Choroid plexus epithelial cell (primary cell): ENCODE measurements around the gene TFAP2B.

Experiments
- DNase-seq: peaks from one replicate; pipeline ENCODE4 v3.0.0-alpha.2; 2010; ENCODE audit warnings: low read depth
- H3K4me3 ChIP-seq: 2 replicates; pipeline ENCODE4 v1.5.1; 2011; ENCODE audit warnings: low read depth, mild to moderate bottlenecking, control low read depth, low read length, moderate library complexity
- TF ChIP-seq, protein P1 (sequence below): conservative IDR thresholded peaks from 2 replicates; pipeline ENCODE4 v1.5.1; 2011; ENCODE audit warnings: low read depth, mild to moderate bottlenecking, control low read depth, inconsistent platforms, low read length, moderate library complexity

The TFAP2B gene

DNA sequence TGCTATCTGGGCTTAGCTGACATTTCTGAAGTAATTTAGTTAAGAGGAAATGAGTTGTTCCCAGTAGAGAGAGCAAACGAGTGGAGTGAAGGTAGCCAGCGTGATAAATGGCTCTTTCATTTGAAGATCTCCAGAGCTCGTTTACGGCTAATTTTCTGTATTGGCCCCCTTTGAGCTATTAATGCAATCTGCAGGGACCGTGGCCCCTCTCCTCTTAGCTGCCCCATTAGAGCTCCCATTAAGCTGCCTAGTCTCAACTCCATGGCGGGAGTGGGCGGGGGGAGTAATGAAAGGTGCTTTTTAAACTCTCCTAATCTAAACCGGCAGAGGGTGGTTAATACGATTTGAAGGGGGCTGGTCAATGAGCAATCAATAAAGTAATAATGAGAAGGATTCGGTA, 12.5 kb downstream of the TFAP2B start:
- DNase-seq = no peak
- H3K4me3 ChIP-seq = no peak overlapping the region
- TF ChIP-seq, protein P1, sequence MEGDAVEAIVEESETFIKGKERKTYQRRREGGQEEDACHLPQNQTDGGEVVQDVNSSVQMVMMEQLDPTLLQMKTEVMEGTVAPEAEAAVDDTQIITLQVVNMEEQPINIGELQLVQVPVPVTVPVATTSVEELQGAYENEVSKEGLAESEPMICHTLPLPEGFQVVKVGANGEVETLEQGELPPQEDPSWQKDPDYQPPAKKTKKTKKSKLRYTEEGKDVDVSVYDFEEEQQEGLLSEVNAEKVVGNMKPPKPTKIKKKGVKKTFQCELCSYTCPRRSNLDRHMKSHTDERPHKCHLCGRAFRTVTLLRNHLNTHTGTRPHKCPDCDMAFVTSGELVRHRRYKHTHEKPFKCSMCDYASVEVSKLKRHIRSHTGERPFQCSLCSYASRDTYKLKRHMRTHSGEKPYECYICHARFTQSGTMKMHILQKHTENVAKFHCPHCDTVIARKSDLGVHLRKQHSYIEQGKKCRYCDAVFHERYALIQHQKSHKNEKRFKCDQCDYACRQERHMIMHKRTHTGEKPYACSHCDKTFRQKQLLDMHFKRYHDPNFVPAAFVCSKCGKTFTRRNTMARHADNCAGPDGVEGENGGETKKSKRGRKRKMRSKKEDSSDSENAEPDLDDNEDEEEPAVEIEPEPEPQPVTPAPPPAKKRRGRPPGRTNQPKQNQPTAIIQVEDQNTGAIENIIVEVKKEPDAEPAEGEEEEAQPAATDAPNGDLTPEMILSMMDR = no peak

DNA sequence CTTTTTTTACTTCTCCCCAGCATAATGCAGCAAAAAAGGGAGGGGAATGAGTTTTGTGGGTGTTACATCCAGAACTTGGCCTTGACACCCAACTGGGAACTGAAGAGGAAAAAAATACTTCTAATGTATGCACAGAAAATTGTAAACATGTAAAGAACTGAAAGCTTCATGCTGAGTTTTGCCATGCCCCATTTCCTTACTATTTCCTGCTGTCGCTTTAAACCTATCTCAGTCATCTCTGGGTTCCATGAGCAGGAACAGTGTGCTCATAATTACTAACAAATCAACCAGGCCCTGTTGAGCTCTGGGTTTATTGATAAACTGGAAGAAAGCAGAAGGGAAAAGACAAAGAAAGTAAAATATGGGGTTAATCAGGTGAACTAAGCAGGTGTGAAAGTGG, 14.2 kb downstream of the TFAP2B start:
- TF ChIP-seq, protein P1 = no peak
- no peak for DNase-seq
- H3K4me3 ChIP-seq = no peak overlapping the region

DNA sequence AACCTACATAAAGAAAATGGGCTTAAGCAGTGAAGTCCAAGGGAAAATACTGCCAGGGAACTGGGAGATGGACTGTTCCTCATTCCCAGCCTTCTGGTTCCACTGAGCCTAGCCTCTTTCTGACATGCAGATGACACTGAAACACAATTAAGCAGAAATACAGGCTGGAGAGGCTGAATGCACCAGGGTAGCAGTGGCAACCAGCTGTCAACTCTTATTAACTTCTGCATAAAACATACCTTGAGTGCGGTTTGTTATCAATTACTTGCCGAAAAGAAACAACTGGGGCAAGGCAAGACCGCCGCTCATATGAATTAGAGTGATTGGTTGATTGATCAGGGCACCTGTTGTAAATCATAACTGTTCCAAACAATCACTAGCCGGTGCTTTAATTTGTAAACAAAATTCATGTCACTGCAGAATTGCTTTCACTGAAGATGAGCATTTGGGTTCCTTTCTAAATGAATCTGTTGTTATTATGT, 16.3 kb downstream of the TFAP2B start:
- TF ChIP-seq, protein P1 = no peak
- no peak overlapping the region for H3K4me3 ChIP-seq
- no peak for DNase-seq

DNA sequence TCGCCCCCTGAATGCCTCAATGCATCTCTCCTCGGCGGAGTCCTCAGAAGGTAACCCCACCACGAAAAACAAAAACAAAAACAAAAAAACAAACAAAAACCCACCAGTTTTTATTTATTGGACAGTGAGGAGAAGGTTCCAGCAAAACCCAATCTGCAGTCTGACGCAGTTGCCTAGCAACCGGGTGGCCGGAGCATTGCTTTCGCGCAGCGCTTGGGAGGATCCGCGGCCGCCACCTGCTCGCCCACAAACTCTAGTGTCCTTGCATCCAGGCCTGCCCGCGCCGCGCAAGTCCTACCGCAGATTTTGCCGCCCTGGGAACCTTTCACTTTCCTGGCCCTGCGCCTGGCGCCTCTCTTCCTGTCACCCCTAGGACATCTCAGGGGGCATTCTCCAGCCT, 17.6 kb downstream of the TFAP2B start:
- DNase-seq = no peak
- no peak overlapping the region for H3K4me3 ChIP-seq
- TF ChIP-seq, protein P1 = no peak

DNA sequence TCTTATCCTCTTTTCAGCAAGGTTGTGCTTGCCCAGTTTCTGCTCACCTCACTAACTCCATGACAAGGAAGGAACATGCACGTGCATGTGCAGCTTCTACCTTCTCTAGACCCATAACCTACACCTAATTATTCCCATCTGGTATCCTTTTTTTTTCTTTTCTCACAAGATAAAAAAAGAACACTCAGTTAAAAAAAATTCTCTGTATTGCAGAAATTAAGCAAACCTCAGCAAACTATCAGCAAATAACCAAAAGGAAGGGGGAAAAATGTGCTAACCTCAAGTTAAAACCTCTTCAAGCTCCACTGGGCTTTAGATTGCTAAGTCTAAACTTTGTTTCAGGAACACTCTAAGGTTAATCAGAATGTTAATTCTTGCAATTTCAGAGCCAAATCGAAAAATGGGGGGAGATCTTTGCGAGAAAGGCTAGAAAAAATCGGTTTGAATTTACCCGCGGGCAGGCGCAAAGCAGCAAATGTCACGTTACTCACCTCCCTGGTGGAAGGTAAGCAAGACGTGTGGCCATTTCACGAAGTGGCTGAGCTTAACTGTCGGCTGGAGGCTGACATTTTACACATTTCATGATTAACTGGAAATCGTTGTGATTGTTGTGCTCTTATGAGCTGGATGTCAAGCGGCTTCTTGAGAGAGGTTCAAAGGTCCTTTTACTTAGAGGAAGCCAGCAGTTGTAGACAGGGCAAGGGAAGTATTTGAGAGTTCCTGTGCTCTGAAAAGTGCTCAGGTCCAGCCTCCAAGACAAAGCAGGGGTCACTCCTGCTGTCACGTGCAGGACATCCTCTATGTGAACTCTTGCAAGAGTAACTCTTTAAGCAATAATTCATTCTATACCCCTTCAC, 19.1 kb downstream of the TFAP2B start:
- no peak for DNase-seq
- TF ChIP-seq, protein P1 = no peak
- H3K4me3 ChIP-seq = no peak overlapping the region

DNA sequence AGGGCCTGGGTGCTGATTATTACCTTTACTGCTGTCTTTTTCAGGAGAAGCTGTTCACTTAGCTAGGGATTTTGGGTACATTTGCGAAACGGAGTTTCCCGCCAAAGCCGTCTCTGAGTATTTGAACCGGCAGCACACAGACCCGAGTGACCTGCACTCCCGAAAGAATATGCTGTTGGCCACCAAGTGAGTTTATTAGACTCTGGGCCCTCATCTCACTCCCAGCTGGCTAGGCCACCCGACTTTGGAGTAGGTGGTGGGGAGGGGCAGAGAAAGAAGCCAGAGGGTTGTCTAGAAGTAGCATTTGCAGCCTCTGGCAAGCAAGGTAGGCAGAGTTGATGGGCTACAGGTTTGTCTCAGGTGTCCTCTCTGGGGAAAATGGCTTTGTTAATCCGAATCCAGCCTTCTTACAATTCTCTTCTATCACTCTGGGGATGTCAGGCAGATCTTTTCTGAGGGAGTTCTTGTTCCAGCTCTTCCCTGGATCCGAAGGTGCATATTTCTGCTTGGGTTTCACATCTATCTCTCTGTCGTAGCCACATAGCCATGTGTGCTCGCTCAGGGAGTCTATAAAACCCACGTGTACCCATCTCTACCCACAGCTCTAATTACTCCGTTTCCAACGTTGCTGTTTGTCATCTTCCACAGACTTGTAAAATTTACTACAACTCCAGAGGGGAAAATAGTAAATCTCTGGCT, 21.6 kb downstream of the TFAP2B start:
- no peak for DNase-seq
- no peak overlapping the region for H3K4me3 ChIP-seq
- TF ChIP-seq, protein P1 = no peak

DNA sequence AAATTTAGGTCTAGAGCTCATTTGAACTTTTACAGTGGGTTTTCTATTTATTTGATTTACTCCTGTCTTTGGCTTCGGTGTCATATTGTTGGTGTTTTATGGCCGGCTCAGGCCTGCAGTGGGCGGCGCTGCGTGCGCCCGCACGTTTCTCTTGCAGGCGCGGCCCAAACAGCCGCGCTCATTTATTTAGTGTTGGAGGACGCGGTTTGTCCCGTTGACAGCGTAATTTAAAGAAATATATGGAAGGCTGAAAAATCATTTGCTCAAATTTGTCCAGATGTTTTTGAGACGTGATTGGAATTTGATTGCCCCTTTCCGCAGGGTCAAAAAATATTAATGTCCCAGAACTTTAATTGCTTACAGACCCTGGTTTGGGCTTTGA, 22.1 kb downstream of the TFAP2B start:
- TF ChIP-seq, protein P1 = no peak
- no peak overlapping the region for H3K4me3 ChIP-seq
- no peak for DNase-seq
